ENCODE data around the gene SERHL2. TPM values are rescaled to one million over a fixed set of nuclear protein-coding genes. Genes with fewer than 3 reads are reported as not detected.
"Not testable (repeated sequence)": the region's sequence is repeated elsewhere in the genome, so short reads cannot be mapped to it uniquely, and the experiment has no call there.

The SERHL2 gene
- total RNA-seq, 1 donor from 2014 or later, result 0.69 TPM

- Mint-ChIP-seq H3K4me1 (ENCODE audit: unreplicated experiment) (no peaks in the 10 kb centered on the region), H3K36me3 (ENCODE audit: low read depth, unreplicated experiment) (peaks cover 37% of the 10 kb centered on the region), H3K27me3 (ENCODE audit: unreplicated experiment) (peaks cover 2% of the 10 kb centered on the region), H3K9me3 (ENCODE audit: unreplicated experiment) (no peaks in the 10 kb centered on the region), H3K4me3 (ENCODE audit: unreplicated experiment) (peak overlapping the region; percentile 24), H3K27ac (ENCODE audit: unreplicated experiment) (peak overlapping the region; percentile 11)
- DNase-seq (ENCODE audit: low spot score), result no peak
- TF ChIP-seq CTCF (IDR thresholded peaks at IDR 0.05; ENCODE audit: unreplicated experiment), result no peak
These were observed 48.2 kb downstream of the SERHL2 start for GRCh38 chr22:42601879-42602465.

DNA sequence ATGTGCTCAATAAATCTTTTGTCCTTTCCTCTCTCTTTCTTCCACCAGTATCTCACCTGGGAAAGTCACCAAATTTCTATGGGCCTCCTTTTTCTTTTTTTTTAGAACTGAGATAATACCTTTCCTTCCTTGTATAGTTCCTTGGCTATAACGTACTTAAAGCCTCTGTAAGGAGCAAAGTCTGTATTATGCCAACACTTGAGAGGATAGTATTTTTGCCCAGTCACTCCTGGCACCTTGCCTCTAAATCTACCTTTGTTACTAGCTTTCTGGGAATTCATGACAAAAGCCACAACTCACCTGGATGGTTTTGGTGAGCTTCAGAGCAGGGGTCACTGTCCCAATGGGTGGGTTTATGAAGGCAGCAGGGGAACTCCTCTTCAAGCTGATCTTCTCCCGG is 48.7 kb downstream of the SERHL2 start:
- peaks cover 37% of the 10 kb centered on the region for H3K36me3 Mint-ChIP-seq (ENCODE audit: low read depth, unreplicated experiment)
- no peaks in the 10 kb centered on the region for H3K9me3 Mint-ChIP-seq (ENCODE audit: unreplicated experiment)
- no peak overlapping the region for H3K4me3 Mint-ChIP-seq (ENCODE audit: unreplicated experiment)
- H3K27me3 Mint-ChIP-seq (ENCODE audit: unreplicated experiment), result peaks cover 2% of the 10 kb centered on the region
- H3K27ac Mint-ChIP-seq (ENCODE audit: unreplicated experiment), result no peak overlapping the region
- TF ChIP-seq CTCF (IDR thresholded peaks at IDR 0.05; ENCODE audit: unreplicated experiment), result no peak
- no peak for DNase-seq (ENCODE audit: low spot score)
- H3K4me1 Mint-ChIP-seq (ENCODE audit: unreplicated experiment), result no peaks in the 10 kb centered on the region

DNA sequence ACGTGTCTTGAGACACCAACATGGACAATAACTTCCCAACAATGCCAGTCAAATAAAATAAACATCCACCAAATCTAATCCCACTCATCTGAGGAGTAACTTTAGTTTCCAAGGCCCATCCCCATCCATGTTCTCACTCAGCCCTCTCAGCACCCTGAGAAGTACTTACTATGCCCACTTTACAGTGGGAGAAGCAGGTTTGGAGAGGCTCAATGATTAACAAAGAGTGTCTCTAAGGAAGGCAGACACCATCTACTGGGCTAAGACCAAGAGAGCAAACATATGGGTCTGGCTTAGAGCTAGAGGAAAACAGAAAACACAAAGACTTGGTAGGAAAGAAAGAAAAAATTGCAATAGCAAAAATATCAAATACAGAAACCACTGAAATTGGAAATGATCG is 49.7 kb downstream of the SERHL2 start:
- Mint-ChIP-seq H3K27me3 (ENCODE audit: unreplicated experiment) (peaks cover 2% of the 10 kb centered on the region), H3K27ac (ENCODE audit: unreplicated experiment) (peak overlapping the region; percentile 3), H3K4me3 (ENCODE audit: unreplicated experiment) (no peak overlapping the region), H3K9me3 (ENCODE audit: unreplicated experiment) (no peaks in the 10 kb centered on the region), H3K4me1 (ENCODE audit: unreplicated experiment) (no peaks in the 10 kb centered on the region), H3K36me3 (ENCODE audit: low read depth, unreplicated experiment) (peaks cover 37% of the 10 kb centered on the region)
- TF ChIP-seq CTCF (IDR thresholded peaks at IDR 0.05; ENCODE audit: unreplicated experiment), result no peak
- no peak for DNase-seq (ENCODE audit: low spot score)

- Mint-ChIP-seq H3K9me3 (ENCODE audit: unreplicated experiment) (no peaks in the 10 kb centered on the region), H3K4me3 (ENCODE audit: unreplicated experiment) (no peak overlapping the region), H3K27me3 (ENCODE audit: unreplicated experiment) (peaks cover 2% of the 10 kb centered on the region), H3K36me3 (ENCODE audit: low read depth, unreplicated experiment) (peaks cover 28% of the 10 kb centered on the region), H3K27ac (ENCODE audit: unreplicated experiment) (no peak overlapping the region), H3K4me1 (ENCODE audit: unreplicated experiment) (no peaks in the 10 kb centered on the region)
- no peak for TF ChIP-seq CTCF (IDR thresholded peaks at IDR 0.05; ENCODE audit: unreplicated experiment)
- DNase-seq (ENCODE audit: low spot score), result no peak
These were observed 50.6 kb downstream of the SERHL2 start for GRCh38 chr22:42604403-42604802.

- H3K27me3 Mint-ChIP-seq (ENCODE audit: unreplicated experiment); H3K4me3 Mint-ChIP-seq (ENCODE audit: unreplicated experiment); DNase-seq (ENCODE audit: low spot score); H3K9me3 Mint-ChIP-seq (ENCODE audit: unreplicated experiment); H3K27ac Mint-ChIP-seq (ENCODE audit: unreplicated experiment): not testable (repeated sequence)
- H3K36me3 Mint-ChIP-seq (ENCODE audit: low read depth, unreplicated experiment), result peaks cover 10% of the 10 kb centered on the region
- H3K4me1 Mint-ChIP-seq (ENCODE audit: unreplicated experiment), result peaks cover 21% of the 10 kb centered on the region
These were observed 53.9 kb downstream of the SERHL2 start for GRCh38 chr22:42607641-42608040.
